Measurements from ENCODE around the gene CERCAM.

The CERCAM gene

GRCh38 chr9:128481561-128481960 lies 60.9 kb downstream of the CERCAM start (continued):
- TF ChIP-seq BCL11A (tag by site-specific recombination; IDR thresholded peaks at IDR 0.05; ENCODE audit: low read depth) = no peak
- TF ChIP-seq ZNF223 (tag by site-specific recombination; IDR thresholded peaks at IDR 0.05) = no peak
- TF ChIP-seq ZNF510 (tag by site-specific recombination; IDR thresholded peaks at IDR 0.05; ENCODE audit: insufficient replicate concordance) = no peak
- no peak for TF ChIP-seq SALL2 (tag by site-specific recombination; IDR thresholded peaks at IDR 0.05; ENCODE audit: borderline replicate concordance)
- TF ChIP-seq ZNF26 (tag by site-specific recombination; IDR thresholded peaks at IDR 0.05) = no peak
- no peak for TF ChIP-seq GFI1B (tag by site-specific recombination; IDR thresholded peaks at IDR 0.05)
- no peak for TF ChIP-seq ZNF394 (tag by site-specific recombination; IDR thresholded peaks at IDR 0.05; ENCODE audit: borderline replicate concordance)
- no peak for TF ChIP-seq ZSCAN5A (tag by site-specific recombination; IDR thresholded peaks at IDR 0.05)
- TF ChIP-seq ZNF324 (tag by site-specific recombination; IDR thresholded peaks at IDR 0.05) = no peak
- TF ChIP-seq ZFHX2 (tag by site-specific recombination; conservative IDR thresholded peaks at IDR 0.05) = no peak
- TF ChIP-seq MEIS1 (CRISPR knock-in tag; IDR thresholded peaks at IDR 0.05; ENCODE audit: borderline replicate concordance) = no peak
- no peak for TF ChIP-seq ZNF148 (tag by site-specific recombination; IDR thresholded peaks at IDR 0.05; ENCODE audit: borderline replicate concordance)

- POLR2A ChIA-PET = interaction anchor here (0.6 to 0.7 kb wide), 3 partner anchors 39 to 169 kb away, joined by 4 to 6 read pairs (median 5); no protein-coding TSS in a partner anchor
- CTCF ChIA-PET = no interaction called here
- no peaks in the 10 kb centered on the region for H3K4me1 ChIP-seq (ENCODE audit: control insufficient read depth, insufficient read depth, low read length)
- peaks cover 32 to 85% of the 10 kb centered on the region in 2 experiments for H3K36me3 ChIP-seq (ENCODE audit: control insufficient read depth in 2 of 2, insufficient read depth in 1 of 2, low read length in 2 of 2)
- H3K4me3 ChIP-seq (ENCODE audit: low read depth, low read length) = no peak overlapping the region
- H3K9me3 ChIP-seq (ENCODE audit: control insufficient read depth, insufficient read depth, low read depth, low read length) = no peaks in the 10 kb centered on the region
- no peak overlapping the region for H3K27ac ChIP-seq (ENCODE audit: extremely low read depth, low read depth, low read length)
- TF ChIP-seq PBX3 (CRISPR knock-in tag; IDR thresholded peaks at IDR 0.05) (no peak), ZNF639 (tag by site-specific recombination; IDR thresholded peaks at IDR 0.05) (no peak), ZNF426 (tag by site-specific recombination; IDR thresholded peaks at IDR 0.05) (no peak), ZNF16 (tag by site-specific recombination; IDR thresholded peaks at IDR 0.05; ENCODE audit: low read depth) (no peak), ZNF148 (tag by site-specific recombination; IDR thresholded peaks at IDR 0.05; ENCODE audit: borderline replicate concordance) (no peak), ZNF280D (tag by site-specific recombination; IDR thresholded peaks at IDR 0.05) (no peak), SETDB1 (IDR thresholded peaks at IDR 0.05; ENCODE audit: insufficient read length, low read length) (no peak), HOXA7 (CRISPR knock-in tag; IDR thresholded peaks at IDR 0.05; ENCODE audit: borderline replicate concordance) (no peak), ZNF645 (tag by site-specific recombination; IDR thresholded peaks at IDR 0.05) (no peak), WT1 (tag by site-specific recombination; IDR thresholded peaks at IDR 0.05) (no peak)
These were observed 61.5 kb downstream of the CERCAM start for GRCh38 chr9:128482186-128482585.

Data from HEK293 (cell line).